Type B pancreatic cell (in vitro differentiated cells): ENCODE measurements around the gene KRTAP22-2. TPM values are rescaled to one million over a fixed set of nuclear protein-coding genes. Genes with fewer than 3 reads are reported as not detected.

ENCODE experiments used
- DNase-seq: peaks from one replicate; pipeline ENCODE4 v3.0.0; 2021; ENCODE audit warnings: mixed read lengths; ENCODE audit not compliant: unreplicated experiment; ENCODE audit errors: extremely low spot score
- H3K27ac Mint-ChIP-seq: 2 replicates; pipeline ENCODE4 v1.8.0; 2021; ENCODE audit warnings: mild to moderate bottlenecking, mixed read lengths
- H3K27me3 Mint-ChIP-seq: 2 replicates; pipeline ENCODE4 v1.8.0; 2021; ENCODE audit warnings: mixed read lengths
- H3K36me3 Mint-ChIP-seq: 2 replicates; pipeline ENCODE4 v1.8.0; 2021; ENCODE audit warnings: mixed read lengths
- H3K4me1 Mint-ChIP-seq: one replicate; pipeline ENCODE4 v1.8.0; 2021; ENCODE audit warnings: mixed read lengths; ENCODE audit not compliant: unreplicated experiment
- H3K4me3 Mint-ChIP-seq: 2 replicates; pipeline ENCODE4 v1.8.0; 2021; ENCODE audit warnings: mild to moderate bottlenecking, mixed read lengths
- H3K9me3 Mint-ChIP-seq: 2 replicates; pipeline ENCODE4 v1.8.0; 2021; ENCODE audit warnings: mixed read lengths
- CTCF ChIP-seq: fragments of 200-600 bp; sonication (generic); conservative IDR thresholded peaks from 2 replicates; pipeline ENCODE4 v1.5.0; 2021; ENCODE audit warnings: antibody characterized with exemption, mild to moderate bottlenecking
- total RNA-seq: library from RNA; stranded (reverse); gene quantifications from 2 replicates; pipeline ENCODE4 v1.2.1, GENCODE V29; 2021; ENCODE audit warnings: low replicate concordance

Gene KRTAP22-2
- total RNA-seq, 1 donor from 2014 or later: not detected

- no peak for TF ChIP-seq CTCF
- DNase-seq: no peak
- no peaks in the 10 kb centered on the region for H3K9me3 Mint-ChIP-seq
- H3K36me3 Mint-ChIP-seq: no peaks in the 10 kb centered on the region
- no peak overlapping the region for H3K4me3 Mint-ChIP-seq
- H3K27ac Mint-ChIP-seq: no peak overlapping the region
- H3K27me3 Mint-ChIP-seq: no peaks in the 10 kb centered on the region
- no peaks in the 10 kb centered on the region for H3K4me1 Mint-ChIP-seq
Measured at GRCh38 chr21:30625449-30626165, 35.4 kb upstream of the KRTAP22-2 start.

GRCh38 chr21:30623362-30623761 is 33.2 kb upstream of the KRTAP22-2 start:
- Mint-ChIP-seq H3K4me3 (no peak overlapping the region), H3K36me3 (no peaks in the 10 kb centered on the region), H3K4me1 (no peaks in the 10 kb centered on the region), H3K9me3 (no peaks in the 10 kb centered on the region), H3K27ac (no peak overlapping the region), H3K27me3 (no peaks in the 10 kb centered on the region)
- no peak for DNase-seq
- no peak for TF ChIP-seq CTCF

- Mint-ChIP-seq H3K4me3 (no peak within 1 kb of the TSS), H3K27ac (no peak within 1 kb of the TSS), H3K27me3 (no peaks in the 10 kb centered on the region), H3K9me3 (no peaks in the 10 kb centered on the region), H3K4me1 (no peaks in the 10 kb centered on the region), H3K36me3 (no peaks in the 10 kb centered on the region)
- TF ChIP-seq CTCF: no peak
- no peak for DNase-seq
Measured at GRCh38 chr21:30620522-30620921, 30.3 kb upstream of the KRTAP22-2 start, which contains the start of gene KRTAP20-4. KRTAP20-4 (plus strand) TSS chr21:30620627.

- Mint-ChIP-seq H3K4me3 (no peak overlapping the region), H3K9me3 (no peaks in the 10 kb centered on the region), H3K4me1 (no peaks in the 10 kb centered on the region), H3K27ac (no peak overlapping the region), H3K36me3 (no peaks in the 10 kb centered on the region), H3K27me3 (no peaks in the 10 kb centered on the region)
- no peak for TF ChIP-seq CTCF
- no peak for DNase-seq
Measured at GRCh38 chr21:30620080-30620479, 29.9 kb upstream of the KRTAP22-2 start.

GRCh38 chr21:30616125-30616524 is 25.9 kb upstream of the KRTAP22-2 start, which contains the start of gene KRTAP20-1:
KRTAP20-1 (plus strand) TSS chr21:30616425; CDS start chr21:30616455, 30 bp downstream.
- no peaks in the 10 kb centered on the region for H3K9me3 Mint-ChIP-seq
- no peaks in the 10 kb centered on the region for H3K27me3 Mint-ChIP-seq

More at GRCh38 chr21:30616125-30616524, 25.9 kb upstream of the KRTAP22-2 start, which contains the start of gene KRTAP20-1:
- no peaks in the 10 kb centered on the region for H3K36me3 Mint-ChIP-seq
- H3K4me3 Mint-ChIP-seq: no peak within 1 kb of the TSS
- H3K27ac Mint-ChIP-seq: no peak within 1 kb of the TSS
- TF ChIP-seq CTCF: no peak
- DNase-seq: no peak
- H3K4me1 Mint-ChIP-seq: no peaks in the 10 kb centered on the region
